Activated naive CD8-positive, alpha-beta T cell (primary cell): ENCODE measurements around the gene MEIKIN.

Experiments
- H3K27ac Mint-ChIP-seq: one replicate; pipeline ENCODE4 v1.8.0; 2021; ENCODE audit warnings: mixed read lengths
- H3K27me3 Mint-ChIP-seq: one replicate; pipeline ENCODE4 v1.8.0; 2021; ENCODE audit warnings: mixed read lengths
- H3K36me3 Mint-ChIP-seq: one replicate; pipeline ENCODE4 v1.8.0; 2021; ENCODE audit warnings: mixed read lengths
- H3K4me1 Mint-ChIP-seq: one replicate; pipeline ENCODE4 v1.8.0; 2021; ENCODE audit warnings: low read depth, mixed read lengths
- H3K4me3 Mint-ChIP-seq: one replicate; pipeline ENCODE4 v1.8.0; 2021; ENCODE audit warnings: mild to moderate bottlenecking, mixed read lengths
- H3K9me3 Mint-ChIP-seq: one replicate; pipeline ENCODE4 v1.8.0; 2021; ENCODE audit warnings: low read depth, mixed read lengths

The MEIKIN gene

DNA sequence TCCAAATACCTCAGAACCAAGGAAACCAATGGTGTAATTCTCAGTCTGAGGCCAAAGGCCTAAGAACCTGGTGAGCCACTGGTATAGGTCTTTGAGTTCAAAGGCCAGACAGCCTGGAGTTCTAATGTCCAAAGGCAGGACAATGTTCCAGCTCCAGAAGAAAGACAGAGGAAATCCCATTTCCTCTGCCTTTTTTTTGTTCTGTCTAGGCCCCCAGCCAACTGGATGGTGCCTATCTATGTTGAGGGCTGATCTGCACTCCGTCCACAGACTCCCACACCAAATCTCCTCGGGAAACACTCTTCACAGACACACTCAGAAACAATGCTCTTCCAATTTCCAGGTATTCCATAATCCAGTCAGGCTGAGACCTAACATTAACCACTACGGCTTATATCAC is 178.8 kb downstream of the MEIKIN start:
- H3K27me3 Mint-ChIP-seq = no peaks in the 10 kb centered on the region
- H3K4me1 Mint-ChIP-seq = peaks cover 23% of the 10 kb centered on the region
- H3K4me3 Mint-ChIP-seq = no peak overlapping the region
- H3K27ac Mint-ChIP-seq = no peak overlapping the region
- H3K36me3 Mint-ChIP-seq = peaks cover 23% of the 10 kb centered on the region
- H3K9me3 Mint-ChIP-seq = peaks cover 10% of the 10 kb centered on the region

DNA sequence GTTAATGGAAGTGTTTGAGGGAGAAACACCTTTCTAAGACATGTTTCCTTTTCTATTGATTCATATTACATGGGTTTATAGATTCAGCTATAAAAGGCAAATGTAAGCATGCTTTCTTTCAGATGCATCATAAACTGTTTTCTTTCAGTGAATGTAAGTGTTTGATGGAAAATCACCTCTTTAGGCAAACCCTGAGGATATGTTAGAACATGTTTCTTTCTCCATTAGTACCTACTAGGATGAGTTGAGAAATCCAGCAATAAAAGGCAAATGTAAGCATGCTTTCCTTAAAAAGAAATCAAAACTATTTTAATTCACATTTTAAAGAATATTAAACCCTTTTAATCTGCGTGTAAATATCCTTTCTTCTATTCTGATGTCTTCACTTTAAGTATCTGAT is 180.2 kb downstream of the MEIKIN start:
- H3K27me3 Mint-ChIP-seq = no peaks in the 10 kb centered on the region
- no peak overlapping the region for H3K27ac Mint-ChIP-seq
- H3K4me3 Mint-ChIP-seq = no peak overlapping the region
- peaks cover 10% of the 10 kb centered on the region for H3K9me3 Mint-ChIP-seq
- peaks cover 29% of the 10 kb centered on the region for H3K4me1 Mint-ChIP-seq
- H3K36me3 Mint-ChIP-seq = peaks cover 23% of the 10 kb centered on the region

DNA sequence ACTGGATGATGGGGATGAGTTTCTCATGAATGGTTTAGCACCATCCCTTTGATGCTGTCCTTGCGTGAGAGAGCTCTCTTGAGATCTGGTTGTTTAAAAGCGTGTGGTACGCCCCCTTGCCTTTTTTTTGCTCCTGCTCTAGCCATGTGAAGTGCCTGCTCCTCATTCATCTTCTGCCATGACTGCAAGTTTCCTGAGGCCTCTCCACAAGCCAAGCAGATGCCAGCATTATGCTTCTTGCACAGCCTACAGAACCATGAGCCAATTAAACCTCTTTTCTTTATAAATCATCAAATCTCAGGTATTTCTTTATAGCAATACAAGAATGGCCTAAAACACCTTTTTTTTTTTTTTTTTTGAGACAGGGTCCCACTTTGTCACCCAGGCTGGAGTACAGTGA is 181.5 kb downstream of the MEIKIN start:
- H3K36me3 Mint-ChIP-seq = peaks cover 23% of the 10 kb centered on the region
- peaks cover 10% of the 10 kb centered on the region for H3K9me3 Mint-ChIP-seq
- peaks cover 29% of the 10 kb centered on the region for H3K4me1 Mint-ChIP-seq
- H3K27me3 Mint-ChIP-seq = no peaks in the 10 kb centered on the region
- no peak overlapping the region for H3K4me3 Mint-ChIP-seq
- no peak overlapping the region for H3K27ac Mint-ChIP-seq

DNA sequence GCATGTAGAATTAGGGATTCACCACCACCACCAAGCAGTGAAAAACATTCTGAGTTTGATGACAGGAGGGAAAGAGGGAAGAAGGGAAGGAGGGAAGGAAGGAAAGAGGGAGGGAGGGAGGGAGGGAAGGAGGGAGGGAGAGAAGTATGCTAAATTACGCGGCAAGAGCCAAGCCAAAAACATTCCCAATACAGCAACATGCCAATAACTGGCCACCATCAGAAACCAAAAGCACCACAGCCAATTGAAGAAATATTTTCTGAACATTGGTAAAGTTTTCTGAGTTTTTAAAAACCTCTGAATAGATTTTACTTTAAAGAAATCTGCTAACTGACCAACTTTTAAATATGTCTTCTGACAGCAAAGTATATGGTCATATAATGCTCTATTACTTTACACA is 184.7 kb downstream of the MEIKIN start:
- peaks cover 10% of the 10 kb centered on the region for H3K9me3 Mint-ChIP-seq
- peaks cover 32% of the 10 kb centered on the region for H3K4me1 Mint-ChIP-seq
- no peak overlapping the region for H3K4me3 Mint-ChIP-seq
- peaks cover 21% of the 10 kb centered on the region for H3K36me3 Mint-ChIP-seq
- H3K27ac Mint-ChIP-seq = no peak overlapping the region
- H3K27me3 Mint-ChIP-seq = no peaks in the 10 kb centered on the region

DNA sequence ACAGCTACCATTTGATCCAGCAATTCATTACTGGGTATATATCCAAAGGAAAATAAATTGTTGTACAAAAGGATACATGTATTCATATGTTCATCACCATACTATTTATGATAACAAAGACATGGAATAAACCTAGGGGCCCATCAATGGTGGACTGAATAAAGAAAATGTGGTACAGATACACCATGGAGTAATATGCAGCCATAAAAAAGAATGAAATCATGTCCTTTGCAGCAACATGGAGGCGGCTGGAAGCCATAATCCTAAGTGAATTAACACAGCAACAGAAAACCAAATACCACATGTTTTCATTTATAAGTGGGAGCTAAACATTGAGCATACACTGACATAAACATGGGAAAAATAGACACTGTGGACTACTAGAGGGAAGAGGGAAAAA is 185.8 kb downstream of the MEIKIN start:
- H3K4me3 Mint-ChIP-seq = no peak overlapping the region
- H3K27ac Mint-ChIP-seq = no peak overlapping the region
- peaks cover 10% of the 10 kb centered on the region for H3K9me3 Mint-ChIP-seq
- H3K4me1 Mint-ChIP-seq = peaks cover 38% of the 10 kb centered on the region
- H3K27me3 Mint-ChIP-seq = no peaks in the 10 kb centered on the region
- H3K36me3 Mint-ChIP-seq = peaks cover 17% of the 10 kb centered on the region

DNA sequence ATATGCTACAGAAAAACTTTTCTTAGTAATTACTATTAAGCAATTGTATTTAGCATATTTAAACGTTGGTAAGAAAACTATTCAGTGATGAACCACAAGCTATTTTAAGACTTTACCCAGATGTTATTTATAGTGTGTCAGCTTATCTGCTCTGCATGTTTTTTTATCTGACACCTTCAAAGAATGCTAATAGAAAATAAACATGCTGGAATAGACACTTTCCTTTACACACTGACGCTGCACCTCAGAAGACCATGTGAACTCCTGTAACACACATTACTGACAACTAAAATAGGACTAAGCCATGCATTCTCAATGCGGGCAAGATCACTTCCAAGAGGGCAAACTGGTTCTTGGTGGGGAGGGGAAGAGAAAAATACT is 187.0 kb downstream of the MEIKIN start:
- Mint-ChIP-seq H3K9me3 (peaks cover 5% of the 10 kb centered on the region), H3K4me1 (peaks cover 42% of the 10 kb centered on the region), H3K36me3 (peaks cover 10% of the 10 kb centered on the region), H3K4me3 (no peak overlapping the region), H3K27ac (no peak overlapping the region), H3K27me3 (no peaks in the 10 kb centered on the region)

DNA sequence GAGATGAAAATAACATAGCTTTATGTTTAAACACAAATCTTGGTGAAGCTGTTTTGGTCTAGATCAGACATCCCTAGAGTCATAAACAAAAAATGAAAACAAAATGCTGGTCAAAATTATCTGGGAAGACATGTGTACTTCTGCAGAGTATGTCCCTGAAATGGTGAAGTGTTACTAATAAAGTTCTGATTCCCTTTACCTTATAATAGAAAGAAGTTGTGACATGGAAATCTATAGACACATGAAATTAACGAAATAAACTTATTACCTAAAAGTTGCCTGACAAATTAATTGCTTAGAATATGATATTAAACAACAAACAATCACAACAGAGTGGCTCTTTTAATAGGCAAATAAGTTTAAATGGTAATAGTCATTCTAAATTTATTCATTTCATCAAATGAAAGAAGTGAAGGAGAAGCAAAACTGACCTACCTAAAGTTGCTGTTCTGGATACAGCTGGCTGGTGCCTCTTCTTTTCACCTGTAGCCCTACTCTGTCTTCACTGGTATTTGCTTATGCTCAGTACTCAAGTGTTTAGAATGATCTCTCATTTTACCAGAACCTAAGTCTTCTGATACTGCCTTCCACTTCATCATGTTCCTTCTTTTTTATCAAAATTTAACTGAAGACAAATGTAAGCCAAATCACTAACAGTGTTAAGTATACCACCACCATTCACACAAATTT is 187.5 kb downstream of the MEIKIN start:
- Mint-ChIP-seq H3K27ac (no peak overlapping the region), H3K27me3 (no peaks in the 10 kb centered on the region), H3K36me3 (peaks cover 8% of the 10 kb centered on the region), H3K4me1 (peaks cover 44% of the 10 kb centered on the region), H3K4me3 (no peak overlapping the region), H3K9me3 (peaks cover 5% of the 10 kb centered on the region)
